Measurements from ENCODE around the gene KCNQ1. TPM values are rescaled to one million over a fixed set of nuclear protein-coding genes. Genes with fewer than 3 reads are reported as not detected.

The KCNQ1 gene
- total and polyA plus RNA-seq, 7 donors: 1.1 to 25.2 (median 3.8) TPM

- Histone ChIP-seq H3K4me1 (no peaks in the 10 kb centered on the region), H3K4me3 (no peak overlapping the region), H3K27me3 (no peaks in the 10 kb centered on the region), H3K36me3 (no peaks in the 10 kb centered on the region), H3K9me3 (no peaks in the 10 kb centered on the region), H3K27ac (no peak overlapping the region)
- intact Hi-C loops (cut with DNase I): no loop called here
- TF ChIP-seq EP300 (IDR thresholded peaks at IDR 0.05): no peak
- no peak for TF ChIP-seq POLR2A (IDR thresholded peaks at IDR 0.05)
- no peak for TF ChIP-seq POLR2AphosphoS5 (IDR thresholded peaks at IDR 0.05)
- TF ChIP-seq CTCF (IDR thresholded peaks at IDR 0.05): no peak
- no peak for DNase-seq
- 83 to 86% methylated on average over 14 of the region's 14 CpGs for WGBS, 2 donors
These were observed 398.7 kb downstream of the KCNQ1 start for GRCh38 chr11:2843551-2843950.

- intact Hi-C loops (cut with DNase I): no loop called here
- DNase-seq: no peak
- TF ChIP-seq POLR2AphosphoS5 (IDR thresholded peaks at IDR 0.05) (no peak), POLR2A (IDR thresholded peaks at IDR 0.05) (no peak), EP300 (IDR thresholded peaks at IDR 0.05) (no peak), CTCF (IDR thresholded peaks at IDR 0.05) (no peak)
- no peak overlapping the region for H3K27ac ChIP-seq
- H3K4me3 ChIP-seq: no peak overlapping the region
- WGBS, 2 donors: 84 to 85% methylated on average over 19 of the region's 19 CpGs
- H3K36me3 ChIP-seq: no peaks in the 10 kb centered on the region
- H3K9me3 ChIP-seq: no peaks in the 10 kb centered on the region
- H3K4me1 ChIP-seq: no peaks in the 10 kb centered on the region
- no peaks in the 10 kb centered on the region for H3K27me3 ChIP-seq
These were observed 399.5 kb downstream of the KCNQ1 start for GRCh38 chr11:2844116-2844842.

GRCh38 chr11:2844996-2845395 lies 400.2 kb downstream of the KCNQ1 start:
- no peak for DNase-seq
- Histone ChIP-seq H3K36me3 (no peaks in the 10 kb centered on the region), H3K27ac (no peak overlapping the region), H3K4me3 (no peak overlapping the region), H3K4me1 (no peaks in the 10 kb centered on the region), H3K27me3 (no peaks in the 10 kb centered on the region), H3K9me3 (no peaks in the 10 kb centered on the region)
- intact Hi-C loops (cut with DNase I): no loop called here
- WGBS, 2 donors: 83 to 92% methylated on average over 12 of the region's 12 CpGs
- no peak for TF ChIP-seq EP300 (IDR thresholded peaks at IDR 0.05)

GRCh38 chr11:2846056-2846455 lies 401.2 kb downstream of the KCNQ1 start:
- Histone ChIP-seq H3K4me3 (no peak overlapping the region), H3K4me1 (no peaks in the 10 kb centered on the region), H3K9me3 (no peaks in the 10 kb centered on the region), H3K27ac (no peak overlapping the region), H3K27me3 (no peaks in the 10 kb centered on the region), H3K36me3 (no peaks in the 10 kb centered on the region)
- intact Hi-C loops (cut with DNase I): no loop called here
- 84 to 88% methylated on average over 17 of the region's 17 CpGs for WGBS, 2 donors
- DNase-seq: no peak
- TF ChIP-seq POLR2AphosphoS5 (IDR thresholded peaks at IDR 0.05) (no peak), EP300 (IDR thresholded peaks at IDR 0.05) (no peak), POLR2A (IDR thresholded peaks at IDR 0.05) (no peak), CTCF (IDR thresholded peaks at IDR 0.05) (no peak)

- Histone ChIP-seq H3K4me3 (no peak overlapping the region), H3K4me1 (no peaks in the 10 kb centered on the region), H3K27me3 (no peaks in the 10 kb centered on the region), H3K36me3 (no peaks in the 10 kb centered on the region), H3K9me3 (no peaks in the 10 kb centered on the region), H3K27ac (no peak overlapping the region)
- intact Hi-C loops (cut with DNase I): no loop called here
- TF ChIP-seq EP300 (IDR thresholded peaks at IDR 0.05) (no peak), CTCF (IDR thresholded peaks at IDR 0.05) (no peak), POLR2A (IDR thresholded peaks at IDR 0.05) (no peak), POLR2AphosphoS5 (IDR thresholded peaks at IDR 0.05) (no peak)
- 89 to 94% methylated on average over 11 of the region's 11 CpGs for WGBS, 2 donors
- no peak for DNase-seq
These were observed 401.7 kb downstream of the KCNQ1 start for GRCh38 chr11:2846470-2846869.

All from sigmoid colon (tissue), 7 donors.